Measurements from ENCODE around the gene GRIK4.

Gene GRIK4

DNA sequence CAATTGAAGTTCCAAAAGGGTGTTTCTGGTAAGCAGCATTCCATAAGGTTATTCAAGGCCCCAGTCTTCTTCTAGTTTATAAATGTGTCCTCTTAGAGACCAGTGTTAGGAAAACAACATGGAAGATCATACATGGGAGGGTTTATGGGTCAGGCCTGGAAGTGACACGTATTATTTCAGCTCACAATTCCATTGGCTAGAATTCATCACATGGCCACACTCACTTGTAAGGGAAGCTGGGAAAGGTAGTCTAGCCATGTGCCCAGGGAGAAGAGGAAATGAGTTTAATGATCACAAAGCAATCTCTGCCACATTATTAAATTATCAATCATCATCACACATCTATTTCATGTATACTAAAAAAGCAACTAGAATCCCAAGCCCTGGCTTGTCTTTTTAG lies 330.6 kb downstream of the GRIK4 start:
- DNase-seq (ENCODE audit: low read depth) = no peak

DNA sequence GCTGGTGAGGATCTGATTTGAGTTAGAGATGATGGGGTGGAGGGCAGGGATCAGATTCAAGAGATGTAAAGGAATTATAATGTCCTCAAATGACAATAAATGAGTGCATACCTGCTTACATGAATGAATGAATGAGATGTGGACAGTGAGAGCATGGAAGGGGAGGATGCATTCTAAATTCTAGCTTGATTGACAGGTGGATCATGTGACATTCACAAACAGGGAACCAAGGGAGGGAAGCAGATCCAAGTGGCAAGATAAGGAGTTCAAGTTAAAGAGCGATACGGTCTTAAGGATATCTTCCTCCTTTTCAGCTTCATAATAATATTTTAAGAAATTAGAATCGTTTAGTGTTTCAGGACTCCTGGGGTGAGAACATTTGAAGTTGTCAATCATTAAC lies 341.9 kb downstream of the GRIK4 start:
- no peak for DNase-seq (ENCODE audit: low read depth)

DNA sequence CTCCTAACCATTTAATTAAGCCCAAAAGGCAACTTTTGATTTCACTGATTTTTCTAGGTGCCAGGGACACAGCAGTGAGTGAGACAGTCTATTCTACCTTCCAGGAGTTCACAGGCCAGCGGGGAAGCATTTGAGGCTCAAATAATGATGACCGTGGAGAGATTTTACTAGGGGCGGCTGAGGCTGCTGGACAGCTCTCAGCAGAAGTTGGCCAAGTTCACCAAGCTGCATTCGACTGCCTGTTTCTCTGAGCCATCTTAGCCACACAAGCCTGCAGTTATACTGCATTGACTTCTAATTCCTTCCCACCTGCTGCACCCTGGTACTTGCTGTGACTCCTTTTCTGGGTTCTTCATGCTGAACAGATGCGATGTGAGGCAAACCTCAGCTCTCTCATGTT lies 343.4 kb downstream of the GRIK4 start:
- no peak for DNase-seq (ENCODE audit: low read depth)

DNA sequence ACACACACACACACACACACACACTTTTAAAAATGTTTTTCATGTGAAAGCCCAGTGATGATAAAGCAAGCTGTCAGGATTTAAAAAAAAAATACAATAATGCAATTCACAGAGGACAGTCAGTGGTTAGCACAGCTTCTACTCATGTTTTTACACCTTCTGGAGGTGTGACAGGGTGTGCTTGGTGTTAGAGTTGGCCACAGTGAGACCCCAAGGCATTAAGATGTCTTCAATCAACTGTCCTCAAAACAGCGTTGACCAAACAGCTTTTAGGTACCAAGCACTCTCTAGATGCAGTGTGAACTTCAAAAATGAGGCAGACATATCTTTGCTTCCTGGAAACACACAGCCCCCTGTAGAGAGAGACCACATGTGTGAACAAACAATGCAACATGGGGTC lies 346.0 kb downstream of the GRIK4 start:
- no peak for DNase-seq (ENCODE audit: low read depth)

DNA sequence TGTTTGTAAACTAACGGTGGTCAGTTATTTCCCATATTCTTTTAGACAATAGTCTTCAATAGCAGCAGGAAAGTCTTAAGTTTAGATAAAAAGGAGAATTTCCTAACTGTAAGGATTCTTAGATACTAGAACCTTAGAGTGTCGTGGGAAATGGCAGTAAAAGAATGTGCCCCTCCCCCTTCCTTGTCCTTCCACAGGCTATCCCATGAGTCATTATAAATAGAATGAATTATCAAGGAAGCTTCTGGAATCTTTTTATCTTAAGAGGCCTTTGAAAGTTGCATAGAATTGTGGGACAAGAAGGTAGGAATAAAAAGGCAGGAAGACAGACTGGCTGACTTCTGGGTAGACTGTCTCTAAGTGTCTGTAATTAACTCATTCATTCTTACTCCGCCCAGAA lies 347.2 kb downstream of the GRIK4 start:
- DNase-seq (ENCODE audit: low read depth) = no peak

DNA sequence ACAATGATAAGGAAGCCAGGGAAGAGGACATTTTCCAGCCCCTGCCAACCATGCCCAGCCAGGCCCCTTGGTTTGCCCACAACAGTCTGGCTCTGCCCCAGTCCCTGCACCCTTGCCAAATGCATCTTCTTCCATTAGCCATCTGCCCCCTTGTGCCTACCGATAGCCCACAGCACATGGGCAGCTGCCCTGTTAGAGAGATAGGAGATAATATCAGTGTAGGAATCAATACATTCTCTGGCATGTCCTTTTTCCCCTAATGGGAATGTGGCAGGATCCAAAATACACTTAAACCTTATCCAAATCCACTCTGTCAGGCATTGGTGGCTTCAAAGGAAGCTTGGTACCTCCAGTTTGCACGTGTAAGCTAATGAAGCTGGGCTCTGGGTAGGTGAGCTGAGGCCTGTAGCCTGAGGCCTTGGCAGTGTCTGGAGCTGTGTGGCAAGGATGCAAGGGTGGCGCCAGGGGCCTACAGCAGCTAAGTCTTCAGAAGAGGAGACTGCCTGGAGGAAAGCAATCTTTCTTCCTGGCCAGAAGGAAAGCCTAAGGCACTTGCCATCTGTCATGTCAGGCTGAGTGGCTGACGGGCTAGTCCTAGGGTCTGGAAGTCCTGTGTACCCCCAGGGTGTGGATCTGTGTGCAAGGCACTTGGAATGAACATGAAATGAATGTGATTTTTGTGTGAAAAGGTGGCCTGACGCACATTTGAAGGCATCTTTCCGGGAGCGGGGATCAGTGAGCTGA lies 348.2 kb downstream of the GRIK4 start:
- no peak for DNase-seq (ENCODE audit: low read depth)

DNA sequence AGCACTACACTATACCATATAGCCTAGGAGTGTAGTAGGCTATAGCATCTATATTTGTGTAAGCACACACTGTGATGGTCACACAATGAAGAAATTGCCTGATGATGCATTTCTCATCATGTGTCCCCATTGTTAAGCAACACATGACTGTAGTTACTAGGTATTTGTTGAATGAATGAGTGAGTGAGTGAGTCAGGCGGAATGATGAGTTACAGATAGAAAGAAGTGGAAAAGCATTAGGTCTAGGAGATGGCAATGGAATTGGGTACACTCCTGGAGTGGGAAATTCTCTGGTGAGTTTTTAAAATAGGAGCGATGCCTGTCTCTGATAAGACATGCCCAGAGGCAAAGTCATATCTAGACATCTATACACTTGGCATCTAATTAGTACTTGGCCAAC lies 351.8 kb downstream of the GRIK4 start:
- no peak for DNase-seq (ENCODE audit: low read depth)

DNA sequence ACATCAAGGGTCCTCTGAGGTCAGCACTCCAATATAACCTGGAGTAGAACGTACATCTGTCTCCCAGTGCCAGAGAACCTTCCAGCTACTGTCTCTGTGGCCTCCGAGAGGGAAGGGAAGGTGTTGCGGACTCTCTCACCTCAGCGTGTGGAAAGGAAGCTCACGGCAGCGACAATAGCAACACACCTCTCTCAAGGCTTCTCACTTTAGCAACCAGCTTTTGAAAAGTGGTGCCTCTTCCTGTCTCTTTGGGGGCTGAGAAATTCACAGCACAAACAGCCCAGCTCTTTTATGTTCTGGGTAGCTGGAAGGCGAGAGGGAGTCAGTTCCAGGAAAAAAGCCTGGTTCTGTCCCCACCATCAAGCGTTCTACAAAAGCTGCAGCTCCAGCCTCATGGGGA lies 355.5 kb downstream of the GRIK4 start:
- DNase-seq (ENCODE audit: low read depth) = no peak

DNA sequence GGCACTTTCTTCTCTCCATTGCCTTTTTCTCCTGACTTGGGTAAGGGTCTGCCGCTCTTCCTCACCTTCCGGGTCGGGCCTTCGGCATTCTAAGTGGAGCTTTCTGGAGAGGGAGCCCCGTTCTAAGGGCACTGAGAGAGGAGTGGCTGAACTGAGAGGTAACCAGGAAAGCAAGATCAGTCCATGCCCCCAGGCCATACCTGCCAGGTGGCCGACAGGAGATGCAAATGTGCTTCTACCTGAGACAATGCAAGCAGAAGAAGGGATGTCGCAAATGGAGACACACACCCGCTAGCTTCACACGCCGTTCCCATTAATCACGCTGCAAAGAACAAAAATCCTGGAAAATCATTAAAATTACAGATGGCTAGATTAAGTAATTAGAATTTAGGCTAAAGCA lies 356.0 kb downstream of the GRIK4 start:
- no peak for DNase-seq (ENCODE audit: low read depth)

DNA sequence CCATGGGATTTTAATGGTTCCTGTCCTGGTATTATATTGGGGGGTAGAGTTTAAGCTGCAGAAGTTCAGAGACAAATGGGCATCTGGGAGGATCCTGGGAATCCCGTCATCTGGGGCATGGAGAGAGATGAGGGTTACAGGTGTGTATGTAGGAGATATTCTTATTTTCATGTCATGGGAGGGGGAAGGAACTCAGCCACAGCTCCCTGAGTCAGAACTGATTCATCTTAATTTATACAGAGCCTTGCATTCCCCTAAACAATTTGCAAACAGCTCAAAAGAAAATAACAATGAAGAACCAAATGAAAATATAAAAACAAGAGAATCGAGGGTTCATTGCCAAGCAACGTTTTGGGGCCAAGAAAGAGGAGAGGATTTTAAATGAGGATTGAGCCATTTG lies 356.4 kb downstream of the GRIK4 start:
- no peak for DNase-seq (ENCODE audit: low read depth)

DNA sequence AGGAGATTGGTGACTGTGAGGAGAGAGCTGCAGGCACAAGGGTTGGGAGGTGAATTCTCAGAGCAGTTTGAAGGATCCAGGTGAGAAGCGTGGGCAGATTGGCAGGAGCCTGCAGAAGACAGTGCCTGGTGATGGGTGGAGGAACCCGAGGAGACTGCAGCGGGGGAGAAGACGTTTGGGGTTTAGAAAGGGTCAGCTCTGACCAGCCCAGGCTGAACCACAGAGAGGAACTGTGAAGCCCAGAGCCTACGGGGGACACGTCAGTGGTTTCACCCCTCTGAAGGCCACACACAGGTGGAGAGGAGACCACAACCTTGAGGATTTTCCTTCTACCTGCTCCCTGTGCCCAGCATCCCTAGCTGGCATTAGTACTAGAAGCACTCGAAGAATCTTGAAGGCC lies 357.5 kb downstream of the GRIK4 start:
- no peak for DNase-seq (ENCODE audit: low read depth)

DNA sequence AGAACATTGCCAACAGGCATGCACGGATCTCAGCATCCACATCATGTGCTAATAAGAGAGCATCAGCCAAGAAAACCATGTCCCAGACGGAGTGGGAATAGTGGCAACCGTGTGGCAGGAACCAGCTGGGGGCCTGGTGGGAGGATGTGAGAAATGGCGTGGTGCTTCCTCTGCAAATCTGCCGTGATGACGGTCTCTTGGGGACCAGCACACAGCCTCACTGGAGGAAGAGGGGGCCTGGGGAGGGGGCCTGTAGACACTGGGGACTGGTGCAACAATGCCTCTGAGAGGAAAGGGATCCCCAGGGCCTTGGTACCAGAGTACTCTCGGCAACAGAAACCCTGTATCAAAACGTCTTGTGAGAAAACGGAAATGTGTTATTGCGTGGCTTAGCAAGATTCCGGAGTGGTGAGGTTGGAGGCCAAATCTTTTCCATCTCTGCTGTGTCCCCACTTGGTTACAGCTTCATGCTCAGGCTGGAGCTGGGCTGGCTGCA lies 358.0 kb downstream of the GRIK4 start:
- DNase-seq (ENCODE audit: low read depth) = no peak

DNA sequence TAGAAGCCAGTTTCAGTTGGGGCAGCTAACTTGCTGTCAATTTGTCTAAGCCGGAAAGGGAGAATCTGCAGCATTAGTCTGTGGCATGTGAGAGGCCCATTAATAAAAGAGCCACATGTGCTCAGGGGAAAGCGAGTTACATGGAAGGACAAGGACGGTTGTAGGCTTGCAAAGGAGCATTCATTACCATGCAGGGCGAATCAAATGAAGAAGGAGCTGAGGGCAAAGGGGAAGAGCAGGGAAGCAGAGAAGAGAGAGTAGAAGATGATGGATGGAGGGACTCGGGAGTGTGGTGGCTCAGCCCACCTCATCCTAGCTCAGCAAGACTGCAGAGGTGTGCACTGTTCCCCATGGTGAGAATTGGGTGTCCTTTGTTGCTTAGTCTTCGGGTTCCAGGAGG lies 359.6 kb downstream of the GRIK4 start:
- no peak for DNase-seq (ENCODE audit: low read depth)

DNA sequence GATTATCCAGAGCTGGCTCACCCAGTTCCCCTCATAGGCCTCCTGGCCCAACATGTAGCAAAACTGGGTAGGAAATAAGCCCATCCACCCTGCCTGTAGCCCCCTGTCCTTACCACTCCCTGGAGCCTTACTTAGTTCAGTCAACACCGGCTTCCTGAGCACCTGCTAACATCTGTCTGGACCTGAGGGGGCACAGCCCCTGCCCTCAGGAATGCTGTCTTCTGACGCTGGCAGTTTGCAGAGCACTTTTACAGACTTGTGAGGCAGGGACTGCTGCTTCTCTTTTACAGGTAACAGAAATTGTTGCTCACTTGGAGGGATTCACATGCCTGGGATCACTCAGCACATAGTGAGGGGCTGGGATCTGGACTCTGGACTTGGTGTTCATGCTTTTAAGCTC lies 360.4 kb downstream of the GRIK4 start:
- DNase-seq (ENCODE audit: low read depth) = no peak

DNA sequence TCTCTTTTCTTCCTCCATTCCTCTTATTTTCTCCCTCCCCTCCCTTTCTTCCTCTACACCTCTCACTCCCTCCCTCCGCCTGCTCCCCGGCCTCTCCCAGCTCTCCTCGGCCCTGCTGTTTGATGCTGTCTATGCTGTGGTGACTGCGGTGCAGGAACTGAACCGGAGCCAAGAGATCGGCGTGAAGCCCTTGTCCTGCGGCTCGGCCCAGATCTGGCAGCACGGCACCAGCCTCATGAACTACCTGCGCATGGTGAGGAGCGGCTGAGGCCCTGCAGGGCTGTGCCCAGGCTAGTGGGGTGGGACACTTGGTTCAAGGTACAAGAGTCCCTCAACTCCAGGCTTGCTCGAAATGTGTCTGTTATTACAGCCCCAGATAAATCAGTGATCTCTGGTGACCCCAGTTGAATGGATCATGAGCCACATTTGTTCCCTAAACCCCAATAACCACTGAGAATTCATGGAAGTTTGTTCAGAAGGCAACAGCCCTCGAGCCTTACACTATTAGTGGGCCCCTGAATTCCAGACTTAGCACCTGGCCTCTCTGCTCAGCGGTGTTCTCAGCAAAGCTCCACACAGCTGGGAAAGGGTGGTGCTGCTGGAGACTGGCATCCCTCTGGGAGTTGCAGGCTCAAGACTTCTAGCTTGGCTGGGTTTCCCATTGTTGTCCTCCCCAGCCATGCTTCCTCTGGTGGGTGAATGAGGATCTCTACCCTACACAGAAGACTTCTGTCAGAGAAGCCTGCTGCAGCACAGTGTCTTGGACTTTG lies 362.6 kb downstream of the GRIK4 start:
- DNase-seq (ENCODE audit: low read depth) = no peak

DNA sequence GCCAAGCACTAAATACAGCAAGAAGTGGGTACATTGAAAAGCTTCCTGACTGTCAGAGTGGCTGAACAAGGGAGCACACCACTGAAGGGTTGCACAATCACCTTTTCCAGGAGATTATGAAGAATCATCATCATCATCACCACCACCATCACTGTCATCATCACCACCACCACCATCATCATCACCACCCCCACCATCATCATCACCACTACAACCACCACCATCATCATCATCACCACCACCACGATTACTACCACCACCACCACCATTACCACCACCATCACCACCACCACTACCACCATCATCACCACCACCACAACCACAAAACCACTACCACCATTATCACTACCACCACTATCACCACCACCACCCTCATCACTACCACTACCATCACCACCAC lies 364.4 kb downstream of the GRIK4 start:
- no peak for DNase-seq (ENCODE audit: low read depth)

DNA sequence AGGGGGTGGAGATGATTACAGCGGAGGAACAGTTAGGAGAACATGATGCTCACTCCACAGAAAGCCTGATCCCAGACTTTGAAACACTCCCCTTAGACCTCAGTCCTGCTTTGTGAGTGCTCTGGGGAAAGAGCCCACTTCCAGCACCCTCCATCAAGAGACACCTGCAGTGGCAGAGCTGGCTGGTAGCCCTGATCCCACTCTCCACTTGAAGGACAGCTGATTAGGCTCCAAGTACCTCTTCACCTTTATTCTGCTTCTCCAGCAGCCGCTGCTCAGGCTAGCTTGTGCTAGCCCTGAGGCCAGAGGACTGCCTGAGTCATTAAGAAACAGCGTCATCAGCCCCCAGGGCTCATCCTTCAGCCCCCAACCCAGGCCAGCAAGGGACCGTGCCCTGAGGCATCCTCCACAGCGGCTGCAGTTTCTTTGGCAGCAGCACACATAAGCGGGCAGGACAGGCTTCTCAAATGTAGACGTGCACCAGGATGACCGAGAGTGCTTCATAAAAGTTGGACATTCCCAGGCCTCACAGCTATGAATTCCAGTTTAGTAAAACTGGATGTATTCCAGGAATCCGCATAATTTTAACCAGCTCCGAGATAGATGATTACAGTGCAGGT lies 366.3 kb downstream of the GRIK4 start:
- DNase-seq (ENCODE audit: low read depth) = no peak

DNA sequence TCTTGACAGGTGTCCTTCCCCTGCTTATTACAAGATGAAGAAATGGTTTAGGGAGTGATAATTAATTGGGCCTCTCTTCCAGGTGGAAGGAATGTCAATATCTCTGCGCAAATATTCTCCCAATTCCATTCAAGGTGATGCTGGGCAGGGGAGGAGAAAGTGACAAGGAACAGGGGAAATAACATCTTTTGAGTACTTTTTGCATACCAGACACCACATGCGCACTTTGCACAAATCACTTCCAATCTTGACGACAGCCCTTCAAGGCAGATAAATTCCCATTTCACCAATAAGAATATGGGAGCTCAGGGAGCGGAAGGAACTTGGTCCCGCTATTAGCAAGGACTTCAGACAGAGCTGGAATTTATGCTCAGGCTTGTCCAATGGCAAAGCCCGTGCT lies 367.2 kb downstream of the GRIK4 start:
- no peak for DNase-seq (ENCODE audit: low read depth)

DNA sequence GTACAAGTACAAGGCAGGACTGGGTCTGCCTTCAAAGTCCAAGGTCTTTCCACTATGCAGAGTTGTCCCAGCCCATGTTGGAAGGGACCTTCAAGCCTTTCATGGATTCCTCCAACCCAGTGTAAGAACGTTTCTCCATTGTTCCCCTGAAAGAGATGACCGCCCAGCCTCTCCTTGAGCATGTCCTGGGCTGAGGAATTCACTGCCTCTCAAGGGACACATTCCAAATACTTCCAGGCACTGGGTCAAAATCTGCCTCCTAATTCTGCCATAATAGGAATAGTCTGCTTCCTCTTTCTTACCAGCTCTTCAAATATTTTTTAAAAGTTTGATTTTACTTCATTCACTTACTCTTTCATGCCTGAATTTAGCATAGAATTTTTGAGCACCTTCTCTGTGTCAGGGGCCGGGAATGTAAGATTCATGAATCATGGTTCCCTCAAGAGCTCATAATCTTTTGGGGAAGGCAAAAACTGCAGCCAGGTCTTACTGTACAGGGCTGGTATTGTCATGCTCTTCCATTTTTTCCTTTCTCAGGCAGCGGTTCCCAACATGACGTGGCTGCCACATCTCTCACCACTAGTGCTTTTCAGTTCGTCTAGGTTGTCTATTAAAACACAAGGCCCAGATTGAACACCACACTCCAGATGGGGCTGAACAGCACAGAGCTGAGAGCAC lies 369.1 kb downstream of the GRIK4 start:
- no peak for DNase-seq (ENCODE audit: low read depth)

DNA sequence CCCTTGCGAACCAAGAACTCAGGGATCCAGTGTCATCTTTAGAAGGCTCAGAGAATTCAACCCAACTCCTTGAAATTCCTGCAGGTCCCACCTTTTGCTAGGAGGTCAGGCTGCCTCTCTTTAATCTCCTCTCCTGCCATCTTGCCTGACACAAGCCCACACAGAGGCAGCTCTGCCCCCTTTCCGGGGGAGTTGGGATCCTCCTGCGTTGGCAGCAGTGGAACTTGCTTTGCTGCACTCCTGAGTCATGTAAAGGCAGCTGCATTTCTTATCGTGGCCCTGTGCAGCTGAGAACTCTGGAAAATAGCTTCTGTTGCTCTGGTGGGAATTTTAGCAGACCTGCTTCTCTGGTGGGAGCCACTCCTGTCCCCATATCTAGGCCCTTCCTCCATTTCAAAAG lies 370.0 kb downstream of the GRIK4 start:
- no peak for DNase-seq (ENCODE audit: low read depth)

DNA sequence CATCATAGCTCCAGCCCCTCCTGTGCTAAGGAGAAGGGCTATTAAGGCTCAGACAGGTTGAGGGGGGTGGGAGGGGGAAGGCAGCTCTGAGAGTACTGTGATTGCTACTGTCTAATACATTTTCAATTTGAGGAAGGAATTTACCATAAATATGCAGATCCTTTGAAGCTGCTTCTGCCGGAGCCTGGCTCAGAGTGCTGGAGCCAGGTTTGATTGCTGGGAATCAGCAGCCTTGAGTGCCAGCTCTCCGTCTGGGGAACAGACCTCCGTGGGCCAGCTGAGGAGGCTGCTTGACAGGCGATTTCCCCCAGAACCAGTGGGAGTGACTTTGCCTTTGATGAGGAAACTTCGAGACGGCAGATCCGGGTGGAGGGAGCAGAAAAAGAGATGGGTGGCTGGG lies 370.6 kb downstream of the GRIK4 start:
- DNase-seq (ENCODE audit: low read depth) = no peak

DNA sequence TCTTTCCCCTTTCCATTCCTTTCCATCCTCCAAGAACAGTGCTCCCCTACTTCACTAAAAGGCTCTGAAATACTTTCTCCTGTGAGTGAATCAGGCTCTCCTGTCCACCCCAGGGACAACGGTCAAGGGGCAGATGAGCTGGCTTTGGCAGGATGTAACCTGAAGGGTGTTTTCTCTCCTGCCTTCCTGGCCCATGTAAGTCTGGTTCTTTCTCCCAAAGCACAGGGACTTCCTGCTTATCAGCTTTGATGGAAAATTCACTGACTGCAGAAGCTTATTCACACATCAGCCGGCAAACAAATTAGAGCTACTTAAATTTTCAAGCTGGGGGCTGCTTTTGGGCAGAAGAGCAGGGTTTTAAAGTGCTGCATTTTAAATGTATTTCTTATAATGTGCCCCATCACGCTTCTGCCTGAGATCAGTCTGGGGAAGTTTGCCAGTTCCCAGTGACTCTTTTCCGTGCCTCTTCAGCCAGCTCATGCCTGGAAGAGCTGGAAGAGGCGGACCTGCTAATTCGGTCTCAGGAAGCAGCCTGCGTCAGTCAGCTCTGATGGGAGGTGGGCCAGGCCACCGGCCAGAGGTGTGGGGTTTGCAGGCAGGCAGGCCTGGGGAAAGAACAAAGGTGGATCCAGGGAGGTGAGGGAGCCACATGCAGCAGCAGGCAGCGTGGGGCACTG lies 372.0 kb downstream of the GRIK4 start:
- DNase-seq (ENCODE audit: low read depth) = no peak
